HepG2 (cell line): ENCODE results near the gene ART4. TPM values are rescaled to one million over a fixed set of nuclear protein-coding genes. Genes with fewer than 3 reads are reported as not detected.
A peak's percentile ranks its signal among the peaks of the same experiment; 100 is the strongest.

Experiments
- DMTF1 ChIP-seq: sonication (generic); formaldehyde crosslinking; IDR thresholded peaks from 2 replicates; pipeline ENCODE4 v1.4.0; 2020; ENCODE audit warnings: mild to moderate bottlenecking, missing genetic modification reagents
- ELF3 ChIP-seq: IDR thresholded peaks from 2 replicates; pipeline ENCODE4 v1.6.1; 2016; ENCODE audit warnings: missing genetic modification reagents, missing compliant biosample characterization
- ERF ChIP-seq: IDR thresholded peaks from 2 replicates; pipeline ENCODE4 v1.6.1; 2018; ENCODE audit warnings: missing biosample characterization, missing genetic modification reagents
- HNRNPUL1 ChIP-seq: fragments of 200-400 bp; formaldehyde crosslinking; IDR thresholded peaks from 2 replicates; pipeline ENCODE4 v1.6.1; 2017; ENCODE audit warnings: low read depth, mild to moderate bottlenecking, low read length, moderate library complexity
- LCORL ChIP-seq, 2 experiments: fragments of 450-650 bp in 1 of 2; sonication (generic) in 1 of 2; formaldehyde crosslinking in 1 of 2; IDR thresholded peaks; 2 replicates each; pipeline versions ENCODE4 v1.5.0 to v1.6.1; 2017 to 2020; ENCODE audit warnings: antibody characterized with exemption in 1 of 2, missing genetic modification reagents in 1 of 2
- MYNN ChIP-seq: sonication (generic); formaldehyde crosslinking; IDR thresholded peaks from 2 replicates; pipeline ENCODE4 v1.4.0; 2020; ENCODE audit warnings: mild to moderate bottlenecking, low read depth, missing genetic modification reagents
- MZF1 ChIP-seq: sonication (generic); formaldehyde crosslinking; IDR thresholded peaks from 2 replicates; pipeline ENCODE4 v1.8.1; 2023; ENCODE audit warnings: mild to moderate bottlenecking, missing genetic modification reagents, borderline replicate concordance
- NFIB ChIP-seq: sonication (generic); formaldehyde crosslinking; IDR thresholded peaks from 2 replicates; pipeline ENCODE4 v1.9.0; 2021; ENCODE audit warnings: missing genetic modification reagents, mild to moderate bottlenecking, borderline replicate concordance
- NFIC ChIP-seq: IDR thresholded peaks from 2 replicates; pipeline ENCODE4 v1.6.1; 2012; ENCODE audit warnings: mild to moderate bottlenecking, low read length, inconsistent platforms
- PITX1 ChIP-seq: sonication (generic); formaldehyde crosslinking; IDR thresholded peaks from 2 replicates; pipeline ENCODE4 v1.5.1; 2020; ENCODE audit warnings: mild to moderate bottlenecking, missing genetic modification reagents
- PRDM4 ChIP-seq: sonication (generic); formaldehyde crosslinking; IDR thresholded peaks from 2 replicates; pipeline ENCODE4 v1.9.0; 2021; ENCODE audit warnings: missing genetic modification reagents, borderline replicate concordance
- SSRP1 ChIP-seq: IDR thresholded peaks from 2 replicates; pipeline ENCODE4 v1.6.1; 2016; ENCODE audit warnings: control low read depth
- TBL1XR1 ChIP-seq: fragments of 150-350 bp; IDR thresholded peaks from 2 replicates; pipeline ENCODE4 v1.6.1; 2014; ENCODE audit warnings: borderline replicate concordance, low read length; ENCODE audit not compliant: partially characterized antibody
- ZBTB2 ChIP-seq: sonication (generic); formaldehyde crosslinking; IDR thresholded peaks from 2 replicates; pipeline ENCODE4 v1.8.0; 2022; ENCODE audit warnings: low read depth, missing genetic modification reagents
- ZFY ChIP-seq: sonication (generic); formaldehyde crosslinking; IDR thresholded peaks from 2 replicates; pipeline ENCODE4 v1.4.0; 2020; ENCODE audit warnings: missing genetic modification reagents
- ZNF253 ChIP-seq: sonication (generic); formaldehyde crosslinking; IDR thresholded peaks from 2 replicates; pipeline ENCODE4 v1.8.0; 2022; ENCODE audit warnings: mild to moderate bottlenecking, missing genetic modification reagents, borderline replicate concordance
- ZNF644 ChIP-seq: IDR thresholded peaks from 2 replicates; pipeline ENCODE4 v1.6.1; 2016; ENCODE audit warnings: low read depth
- ZNF724P ChIP-seq: sonication (generic); formaldehyde crosslinking; IDR thresholded peaks from 2 replicates; pipeline ENCODE4 v1.8.0; 2022; ENCODE audit warnings: missing genetic modification reagents, borderline replicate concordance
- polyA plus RNA-seq, 8 experiments: library from polyadenylated mRNA; depleted of rRNA in 3 of 8; stranded (reverse) in 7 of 8; unstranded in 1 of 8; fragments of >200 nt; fragmentation: Illumina TruSeq in 4 of 8; extraction: Trizol in 4 of 8; gene quantifications; 2 replicates each; pipeline versions ENCODE4 v1.2.1 to v1.2.3, GENCODE V29; 2011 to 2016; ENCODE audit warnings: low read depth in 4 of 8, missing spikeins in 1 of 8, mixed read lengths in 1 of 8; ENCODE audit not compliant: insufficient read depth in 1 of 8
- total RNA-seq, 5 experiments: library from RNA; depleted of rRNA; stranded (reverse); fragments of >200 nt; fragmentation: Illumina TruSeq; extraction: Trizol; gene quantifications; 2 replicates each; pipeline ENCODE4 v1.2.3, GENCODE V29; 2016; ENCODE audit warnings: low read depth in 1 of 5
- TF ChIP-seq, protein P1 (sequence below): sonication (generic); formaldehyde crosslinking; IDR thresholded peaks from 2 replicates; pipeline ENCODE4 v1.4.0; 2020; ENCODE audit warnings: missing genetic modification reagents
- TF ChIP-seq, protein P2 (sequence below): IDR thresholded peaks from 2 replicates; pipeline ENCODE4 v1.6.1; 2016; ENCODE audit warnings: mild to moderate bottlenecking, missing biosample characterization, missing genetic modification reagents
- TF ChIP-seq, protein P3 (sequence below): sonication (generic); formaldehyde crosslinking; IDR thresholded peaks from 2 replicates; pipeline ENCODE4 v1.8.0; 2022; ENCODE audit warnings: mild to moderate bottlenecking, missing genetic modification reagents

ART4 gene
- total and polyA plus RNA-seq, 2 of the 13 experiments (the other 11 are each of a cell fraction or from before 2014, with no cell fraction given), result 17.6 to 20.3 TPM

- TF ChIP-seq, protein P1, sequence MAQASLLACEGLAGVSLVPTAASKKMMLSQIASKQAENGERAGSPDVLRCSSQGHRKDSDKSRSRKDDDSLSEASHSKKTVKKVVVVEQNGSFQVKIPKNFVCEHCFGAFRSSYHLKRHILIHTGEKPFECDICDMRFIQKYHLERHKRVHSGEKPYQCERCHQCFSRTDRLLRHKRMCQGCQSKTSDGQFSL (CRISPR knock-in tag), result no peak
- TF ChIP-seq TBL1XR1 (no peak), PITX1 (CRISPR knock-in tag) (no peak; the same call in 1 of the 2 replicates), PRDM4 (CRISPR knock-in tag) (no peak), HNRNPUL1 (no peak), LCORL (IDR thresholded peaks at IDR 0.05) (no peak), LCORL (CRISPR knock-in tag; IDR thresholded peaks at IDR 0.05) (no peak), ZNF724P (CRISPR knock-in tag) (no peak), ERF (CRISPR knock-in tag) (no peak; the same call in 1 of the 2 replicates), NFIB (CRISPR knock-in tag) (no peak), SSRP1 (CRISPR knock-in tag) (no peak), ZBTB2 (CRISPR knock-in tag) (no peak), ZFY (CRISPR knock-in tag) (peak; percentile 72), MZF1 (CRISPR knock-in tag) (no peak), ZNF644 (CRISPR knock-in tag) (no peak), ZNF253 (CRISPR knock-in tag) (no peak), NFIC (no peak), MYNN (CRISPR knock-in tag) (no peak), ELF3 (CRISPR knock-in tag) (peak; percentile 74), DMTF1 (CRISPR knock-in tag) (no peak)
- TF ChIP-seq, protein P2, sequence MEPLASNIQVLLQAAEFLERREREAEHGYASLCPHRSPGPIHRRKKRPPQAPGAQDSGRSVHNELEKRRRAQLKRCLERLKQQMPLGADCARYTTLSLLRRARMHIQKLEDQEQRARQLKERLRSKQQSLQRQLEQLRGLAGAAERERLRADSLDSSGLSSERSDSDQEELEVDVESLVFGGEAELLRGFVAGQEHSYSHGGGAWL, result no peak
- TF ChIP-seq, protein P3, sequence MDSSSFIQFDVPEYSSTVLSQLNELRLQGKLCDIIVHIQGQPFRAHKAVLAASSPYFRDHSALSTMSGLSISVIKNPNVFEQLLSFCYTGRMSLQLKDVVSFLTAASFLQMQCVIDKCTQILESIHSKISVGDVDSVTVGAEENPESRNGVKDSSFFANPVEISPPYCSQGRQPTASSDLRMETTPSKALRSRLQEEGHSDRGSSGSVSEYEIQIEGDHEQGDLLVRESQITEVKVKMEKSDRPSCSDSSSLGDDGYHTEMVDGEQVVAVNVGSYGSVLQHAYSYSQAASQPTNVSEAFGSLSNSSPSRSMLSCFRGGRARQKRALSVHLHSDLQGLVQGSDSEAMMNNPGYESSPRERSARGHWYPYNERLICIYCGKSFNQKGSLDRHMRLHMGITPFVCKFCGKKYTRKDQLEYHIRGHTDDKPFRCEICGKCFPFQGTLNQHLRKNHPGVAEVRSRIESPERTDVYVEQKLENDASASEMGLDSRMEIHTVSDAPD (CRISPR knock-in tag), result no peak
Measured at GRCh38 chr12:14803011-14803829, 40.1 kb downstream of the ART4 start, which contains the start of the genes C12orf60 and WBP11 (continued).
